GM18526 (cell line): Measurements from ENCODE around the gene THRB.

Experiments
- POLR2A ChIP-seq: IDR thresholded peaks from 3 replicates; pipeline ENCODE4 v1.6.1; 2011; ENCODE audit not compliant: insufficient read length; ENCODE audit errors: extremely low read depth

Gene THRB

DNA sequence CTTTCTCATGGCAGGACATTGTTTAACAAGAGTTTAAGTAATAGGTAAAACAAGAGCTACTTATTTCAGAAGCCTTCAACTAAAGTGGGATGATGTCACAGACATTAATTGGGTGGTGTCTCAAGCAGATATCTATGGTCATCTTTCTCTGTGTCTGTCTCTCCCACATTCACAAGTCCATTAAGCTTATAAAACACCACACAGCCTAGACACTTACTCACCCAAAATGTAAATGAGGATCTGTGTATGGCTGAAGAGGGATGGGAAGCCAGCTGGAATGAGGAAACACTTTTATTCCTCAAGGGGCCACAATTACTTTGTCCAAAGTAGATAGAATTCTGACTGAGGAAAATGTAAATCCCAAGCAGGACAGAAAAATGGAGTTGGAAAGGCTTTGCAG lies 183.8 kb downstream of the THRB start:
- no peak for TF ChIP-seq POLR2A

DNA sequence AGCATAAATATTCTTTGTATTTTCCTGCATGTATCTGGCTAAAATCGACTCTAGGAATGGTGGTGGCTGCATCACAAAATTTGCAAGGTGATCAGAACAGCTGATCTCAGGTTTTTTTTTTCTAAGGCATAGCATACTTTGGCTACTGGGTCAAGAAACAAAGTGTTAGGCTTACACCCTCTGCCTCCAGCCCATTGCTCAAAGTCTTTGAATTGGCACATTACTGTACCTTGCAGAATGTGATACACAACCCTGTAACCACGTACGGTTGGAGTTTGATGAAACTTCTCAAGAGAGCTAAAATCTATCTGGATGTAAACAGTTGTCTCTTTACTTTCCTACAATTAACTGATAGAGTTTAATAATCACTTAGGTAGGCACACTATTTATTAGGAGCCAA lies 188.1 kb downstream of the THRB start:
- TF ChIP-seq POLR2A, result no peak

DNA sequence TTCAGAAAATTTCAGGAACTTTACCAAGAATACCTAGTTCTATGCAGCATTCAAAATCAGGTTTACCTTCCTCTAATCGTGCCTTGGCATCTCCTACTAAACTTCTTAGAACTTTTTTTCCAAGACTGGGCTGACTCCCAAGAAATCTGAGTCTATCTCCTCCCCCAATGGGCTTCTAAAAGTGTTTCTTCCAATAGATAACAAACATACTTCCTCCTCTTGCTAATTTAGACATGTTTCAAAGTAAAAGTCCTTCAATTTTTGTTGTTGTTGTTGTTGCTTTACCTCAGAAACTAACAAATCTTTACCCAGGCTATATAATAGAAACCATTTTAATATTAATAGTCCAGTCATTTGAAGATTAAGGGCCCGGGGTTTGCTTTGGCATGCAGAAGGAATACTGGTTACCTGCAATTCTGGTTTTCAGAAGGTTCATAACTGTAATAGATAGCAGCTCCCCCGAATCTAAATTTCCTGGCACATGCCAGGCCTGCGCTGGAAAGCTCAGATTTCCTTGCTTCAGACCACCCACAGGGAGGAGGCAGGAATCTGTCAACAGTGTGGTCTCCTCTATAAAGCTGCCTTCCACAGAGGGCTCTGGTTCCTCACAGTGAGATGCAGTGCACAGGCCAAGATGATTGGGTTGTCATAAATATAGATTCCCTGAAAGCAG lies 188.7 kb downstream of the THRB start:
- no peak for TF ChIP-seq POLR2A

DNA sequence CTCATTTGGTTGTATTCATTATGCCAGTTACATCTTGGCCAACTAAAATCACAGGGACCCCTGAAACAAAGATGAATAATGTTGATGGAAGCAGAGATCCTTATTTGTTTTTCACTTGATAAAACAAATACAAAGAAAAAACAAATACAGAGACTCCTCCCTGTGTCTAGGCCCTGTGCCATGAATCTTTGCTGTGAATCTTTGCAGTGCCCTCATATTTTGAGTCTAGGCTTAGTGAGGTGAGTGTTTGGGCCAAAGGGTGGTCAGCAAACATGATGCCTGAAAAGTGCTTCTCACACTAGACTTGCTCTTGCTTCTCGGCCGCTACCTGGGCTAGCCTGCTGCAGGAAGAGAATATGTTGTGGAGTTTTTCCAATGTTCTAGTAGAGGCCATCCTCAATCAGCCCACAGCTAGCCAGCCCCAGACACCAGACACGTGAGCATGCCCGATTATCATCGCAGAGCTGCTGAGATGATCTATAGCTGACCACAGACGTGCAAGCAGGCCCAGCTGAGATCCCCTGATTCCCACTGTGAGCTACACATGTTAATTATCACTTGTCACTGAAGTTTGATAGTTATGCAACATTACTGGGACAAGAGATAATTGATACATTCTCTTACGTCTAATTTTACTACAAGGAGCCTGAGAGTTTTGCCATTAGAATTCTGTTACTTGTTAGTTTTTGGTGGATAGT lies 191.4 kb downstream of the THRB start:
- no peak for TF ChIP-seq POLR2A

DNA sequence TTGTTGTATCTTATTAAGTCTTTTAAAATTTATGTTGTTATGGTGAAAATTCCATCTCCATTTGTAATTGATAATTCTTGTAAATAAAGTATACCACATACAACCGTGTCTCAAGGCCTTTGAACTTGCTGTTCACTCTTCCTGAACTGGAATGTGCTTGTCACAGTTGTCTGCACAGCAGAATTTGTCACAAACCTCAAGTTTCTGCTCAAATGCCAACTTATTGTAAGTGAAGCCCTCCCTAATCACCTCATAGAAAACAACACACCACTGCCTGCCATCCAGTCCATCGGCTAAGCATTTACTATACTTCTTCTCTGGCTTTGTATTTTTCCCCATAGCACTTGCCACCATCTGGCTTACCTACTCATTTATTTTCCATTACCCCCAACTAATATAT lies 192.3 kb downstream of the THRB start:
- no peak for TF ChIP-seq POLR2A

DNA sequence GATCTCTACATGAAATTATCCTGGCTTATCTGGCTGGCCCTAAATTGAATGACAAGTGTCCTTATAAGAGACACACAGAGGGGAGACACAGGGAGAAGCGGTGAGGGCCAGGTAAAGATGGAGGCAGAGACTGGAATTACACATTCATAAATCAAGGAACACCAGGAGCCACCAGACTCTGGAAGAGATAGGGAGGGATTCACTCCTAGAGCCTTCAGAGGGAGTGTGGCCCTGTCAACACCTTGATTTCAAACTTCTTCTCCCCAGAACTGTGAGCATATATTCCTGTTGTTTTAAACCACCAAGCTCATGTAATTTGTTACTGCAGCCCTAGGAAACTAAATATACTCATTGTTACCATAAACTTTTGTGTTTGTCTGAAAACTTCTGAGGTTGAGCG lies 193.7 kb downstream of the THRB start:
- no peak for TF ChIP-seq POLR2A

DNA sequence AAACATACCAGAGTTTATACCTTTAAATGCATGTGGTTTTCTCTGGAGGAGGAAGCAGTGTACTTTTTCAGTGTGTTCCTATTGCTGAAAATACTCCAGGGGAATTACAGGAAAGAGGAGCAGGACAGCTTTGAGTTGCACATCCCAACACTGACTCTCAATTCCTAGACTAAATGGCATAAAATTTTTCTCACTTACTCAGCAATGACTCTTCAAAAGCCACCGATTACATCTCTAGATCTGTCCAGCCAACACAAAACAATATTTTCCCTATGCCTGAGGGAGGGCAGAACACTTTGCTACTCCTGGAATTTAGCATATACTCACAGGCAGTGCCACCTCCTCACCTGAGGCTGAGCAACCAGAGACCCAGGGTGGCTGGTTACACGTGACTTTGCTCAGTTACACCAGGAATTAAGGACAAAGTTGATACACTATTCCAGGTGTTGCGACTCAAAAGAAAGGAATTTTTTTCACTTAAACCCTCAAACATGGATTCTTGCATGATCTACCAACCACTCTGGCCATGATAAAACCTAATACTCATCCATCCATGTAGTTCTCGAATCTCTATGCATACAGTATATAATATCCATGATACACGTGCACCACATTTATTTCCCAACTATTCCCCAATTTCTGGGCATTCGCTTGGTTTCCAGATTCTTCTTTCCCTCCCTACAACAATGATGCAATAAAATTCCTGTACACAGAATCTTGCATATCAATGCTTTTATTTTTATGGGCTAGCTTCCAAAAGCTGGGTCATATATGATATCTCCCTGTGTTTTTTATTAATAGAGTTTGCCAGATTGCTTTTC lies 194.6 kb downstream of the THRB start:
- no peak for TF ChIP-seq POLR2A

DNA sequence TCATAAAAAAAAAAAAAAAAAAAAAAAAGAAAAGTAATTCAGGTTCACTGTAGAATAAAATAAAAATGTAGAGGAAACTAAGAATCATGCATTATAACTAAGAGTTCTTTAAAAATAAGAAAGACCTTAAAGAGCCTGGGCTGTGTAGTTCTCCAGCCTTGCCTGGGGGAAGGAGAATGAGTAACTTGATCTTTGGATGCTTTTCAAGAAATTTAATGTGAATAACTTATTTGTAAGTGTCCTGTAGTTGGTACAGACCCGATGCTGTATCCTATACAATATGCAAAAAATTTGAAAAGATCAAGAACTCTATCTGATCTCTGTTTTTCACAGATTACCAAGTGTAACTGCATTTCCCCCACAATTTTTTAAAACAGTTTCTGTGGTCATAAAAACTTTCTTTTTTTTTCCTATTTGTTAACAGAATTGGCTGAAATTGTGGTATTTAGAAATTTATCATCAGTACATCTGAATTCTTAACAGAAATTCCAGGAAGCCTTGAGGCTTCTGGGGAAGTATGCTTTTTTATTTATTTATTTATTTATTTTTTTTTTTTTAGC lies 195.3 kb downstream of the THRB start:
- TF ChIP-seq POLR2A, result no peak

DNA sequence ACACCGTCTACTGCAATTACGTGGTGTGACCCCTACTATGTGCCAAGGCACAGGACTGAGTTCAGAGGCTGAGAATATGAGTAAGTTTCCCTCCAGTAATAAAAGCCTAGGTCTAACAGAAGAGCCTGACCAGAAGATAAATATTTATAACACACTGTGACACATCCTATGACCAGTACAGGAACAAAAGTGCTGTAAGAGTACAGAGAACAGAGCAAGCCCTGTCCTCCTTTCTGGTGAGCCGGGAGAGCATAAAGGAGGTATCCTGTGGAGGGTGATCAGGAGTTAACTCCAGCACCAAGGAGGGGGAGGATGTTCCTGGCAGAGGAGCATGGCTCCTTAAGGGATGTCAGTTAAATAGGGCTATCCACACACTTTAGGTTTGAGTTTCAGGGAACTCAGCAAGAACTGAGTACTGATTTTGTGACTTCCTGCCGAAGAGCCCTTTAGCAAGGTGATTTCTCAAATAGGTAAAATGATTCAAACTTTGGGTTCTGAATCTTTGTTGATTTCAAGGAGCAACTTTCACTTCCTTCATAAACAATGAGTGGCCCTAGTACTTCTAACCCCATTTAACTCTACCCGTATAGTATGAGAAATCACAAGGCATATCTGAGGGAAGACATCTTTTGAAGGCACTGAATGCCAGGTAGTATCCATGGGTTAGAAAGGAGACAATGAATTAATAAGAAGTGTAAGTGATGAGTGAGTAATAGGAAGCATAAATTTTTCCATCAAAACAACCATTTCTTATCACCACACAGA lies 198.0 kb downstream of the THRB start:
- TF ChIP-seq POLR2A, result no peak

DNA sequence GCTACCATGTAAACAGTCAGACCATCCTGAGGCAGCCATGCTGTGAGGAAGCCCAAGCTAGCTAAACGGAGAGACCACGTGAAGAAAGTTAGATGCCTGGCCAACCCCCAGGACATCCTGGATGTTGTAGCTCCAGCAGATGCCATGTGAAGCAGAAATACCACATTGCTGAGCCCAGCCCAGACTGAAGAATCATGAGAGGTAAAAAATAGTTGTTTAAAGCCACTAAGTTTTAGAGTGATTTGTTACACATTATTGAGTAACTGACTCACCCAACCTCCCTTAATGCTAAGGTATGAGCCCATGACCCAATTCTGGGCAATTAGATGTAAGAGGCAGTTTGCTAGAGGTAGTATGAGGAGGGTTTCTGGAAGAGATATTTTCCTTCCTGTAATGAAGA lies 200.5 kb downstream of the THRB start:
- TF ChIP-seq POLR2A, result no peak

DNA sequence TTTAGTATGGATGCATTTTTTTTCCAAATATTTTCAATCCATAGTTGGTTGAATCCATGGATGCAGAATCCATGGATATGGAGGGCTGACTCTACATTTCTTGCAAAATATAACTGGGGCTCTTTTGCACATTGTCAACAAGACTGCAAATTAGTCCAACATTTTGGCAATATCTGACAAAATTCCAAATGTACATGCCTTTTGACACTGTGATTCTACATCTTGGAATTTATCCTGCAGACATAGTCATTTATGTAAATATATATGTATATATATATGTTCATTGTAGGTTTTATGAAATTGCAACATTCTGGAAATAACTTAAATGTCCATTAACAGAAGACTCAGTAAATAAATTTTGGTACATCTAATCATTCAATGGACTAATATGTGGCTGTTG lies 203.0 kb downstream of the THRB start:
- no peak for TF ChIP-seq POLR2A

DNA sequence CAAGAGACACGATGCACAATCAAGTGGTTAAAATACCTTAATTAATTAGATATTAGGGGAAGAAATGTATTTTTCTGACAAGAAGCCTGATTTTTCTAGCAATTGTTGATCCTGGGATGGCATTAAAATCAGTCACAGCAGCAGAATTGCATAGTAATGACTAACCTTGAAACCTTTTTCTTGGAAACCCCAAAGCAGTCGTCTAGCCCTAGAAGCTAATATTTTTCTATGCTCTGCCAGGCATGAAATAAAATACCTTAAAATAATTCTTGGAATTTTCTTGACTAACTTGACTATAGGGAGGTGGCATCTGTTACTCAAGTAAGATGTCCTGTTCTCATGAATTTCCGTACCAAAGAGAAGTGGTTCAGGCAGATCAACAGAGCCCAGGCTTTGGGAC lies 204.1 kb downstream of the THRB start:
- no peak for TF ChIP-seq POLR2A

DNA sequence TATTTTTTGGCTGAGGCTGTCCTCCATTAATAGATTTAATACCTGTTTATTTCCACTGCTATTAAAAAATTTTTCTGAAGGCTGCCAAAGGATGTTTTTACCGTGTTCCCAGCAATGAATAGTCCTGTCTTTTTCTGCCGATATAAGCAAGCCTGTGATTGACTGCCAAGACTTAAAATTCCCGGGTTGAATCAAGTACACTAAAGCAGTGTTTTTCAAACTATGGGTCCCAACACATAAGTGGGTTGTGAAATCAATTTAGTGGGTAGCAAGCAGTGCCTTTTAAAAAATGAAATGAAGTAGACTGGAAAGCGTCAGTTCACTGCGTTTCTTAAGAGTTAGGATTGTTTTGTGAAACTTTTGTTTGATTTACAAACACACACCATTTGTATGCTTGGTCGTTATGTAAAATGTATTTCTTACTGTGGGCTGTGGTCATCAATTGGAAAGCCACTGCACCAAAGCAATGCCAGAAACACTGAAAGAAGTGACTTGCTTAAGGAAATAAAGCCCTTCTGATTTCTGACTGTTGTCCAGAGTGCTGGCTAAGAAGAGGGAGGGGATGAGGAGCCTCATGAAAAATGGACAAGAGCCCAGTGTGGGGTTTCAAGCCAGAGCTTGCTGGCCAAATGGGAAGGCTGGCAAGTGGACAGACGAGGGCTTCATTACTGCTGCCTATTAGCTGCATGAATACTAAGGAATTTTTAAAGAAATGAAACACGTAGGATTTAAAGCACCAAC lies 206.0 kb downstream of the THRB start:
- TF ChIP-seq POLR2A, result no peak

DNA sequence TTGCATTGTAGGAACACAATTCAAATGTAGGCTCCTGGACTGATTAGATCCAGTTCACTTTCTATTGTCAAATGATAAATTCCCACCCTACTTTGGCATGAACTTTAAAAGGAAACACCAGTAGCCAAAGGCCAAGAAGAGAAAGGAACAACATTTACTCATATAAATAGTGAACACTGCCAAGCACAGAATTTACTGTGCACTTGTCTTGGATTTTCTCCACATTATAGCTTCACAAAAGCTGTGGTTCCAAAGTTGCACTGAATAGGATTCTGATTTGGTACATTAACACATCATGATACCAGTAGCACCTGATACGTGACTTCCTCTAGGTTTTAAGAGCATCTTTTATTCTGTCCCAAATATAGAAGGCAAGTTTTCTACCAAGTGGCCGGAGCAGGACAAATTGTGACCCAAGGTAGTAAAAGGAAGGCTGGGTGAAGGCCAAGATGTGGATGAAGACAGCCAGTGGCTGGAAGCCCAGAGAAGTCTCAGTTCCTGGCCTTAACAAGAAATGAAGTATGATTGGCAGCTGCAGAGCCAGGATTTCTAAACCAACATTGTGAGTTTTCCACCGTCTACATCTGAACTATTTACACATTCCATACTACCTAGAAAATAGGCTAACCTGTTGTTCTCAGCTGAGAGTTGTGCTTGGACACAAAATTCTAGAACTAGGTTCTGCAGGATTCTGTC lies 206.7 kb downstream of the THRB start:
- no peak for TF ChIP-seq POLR2A

DNA sequence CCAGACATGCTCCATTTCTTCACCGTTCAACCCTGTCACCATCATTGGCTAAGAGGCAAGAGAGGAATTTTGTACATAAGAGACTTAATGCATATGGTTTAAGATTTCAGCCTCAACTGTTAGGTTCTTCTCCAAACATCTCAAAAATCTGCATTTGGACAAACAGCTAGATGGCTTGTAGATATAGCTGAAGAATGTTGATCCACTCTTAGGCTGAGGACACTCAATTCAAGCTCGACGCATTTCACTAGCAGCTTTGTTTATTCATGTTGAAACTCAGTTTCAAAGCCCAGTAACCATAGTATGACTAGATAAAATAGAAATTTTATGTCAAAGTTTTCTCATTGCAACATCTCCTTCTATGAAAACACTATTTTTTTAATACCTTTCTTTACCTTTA lies 208.2 kb downstream of the THRB start:
- no peak for TF ChIP-seq POLR2A
